ENCODE data around the gene CHRD.

CHRD gene

DNA sequence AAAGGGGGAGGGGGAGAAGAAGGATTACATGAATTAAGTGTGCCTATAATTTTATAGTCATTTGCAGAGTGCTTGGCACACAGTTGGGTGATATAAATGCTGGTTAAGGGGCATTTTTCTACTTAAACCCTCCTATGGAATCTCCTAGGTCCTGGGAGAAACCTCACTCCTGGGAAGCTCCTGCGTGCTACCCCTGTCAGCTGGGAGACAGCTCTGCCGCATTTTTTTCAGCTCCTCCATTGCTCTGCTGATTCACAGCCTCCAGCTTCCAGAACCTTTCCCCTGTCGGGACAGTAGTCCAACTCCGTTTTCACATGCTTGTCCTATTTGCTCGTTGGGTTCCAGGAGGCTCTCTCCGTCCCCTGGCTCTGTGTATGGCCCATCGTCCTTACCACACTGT, 59.2 kb downstream of the CHRD start:
- no peak overlapping the region for H3K27ac ChIP-seq (ENCODE audit: low read depth, low read length)
- H3K27me3 ChIP-seq (ENCODE audit: control insufficient read depth, insufficient read depth, low read length), result no peaks in the 10 kb centered on the region

More for the DNA sequence above, 59.2 kb downstream of the CHRD start:
- H3K9ac ChIP-seq (ENCODE audit: low read depth, low read length), result no peak overlapping the region
- no peak overlapping the region for H3K4me3 ChIP-seq (ENCODE audit: low read depth, low read length)
- H3K36me3 ChIP-seq (ENCODE audit: control insufficient read depth, insufficient read depth, low read length), result no peaks in the 10 kb centered on the region
- H3K9me3 ChIP-seq (ENCODE audit: control insufficient read depth, insufficient read depth, low read length), result no peaks in the 10 kb centered on the region
- no peaks in the 10 kb centered on the region for H3K4me1 ChIP-seq (ENCODE audit: control insufficient read depth, insufficient read depth, low read length)

Measured in HUES48 (cell line).